Left lobe of liver (tissue), 2 donors: Measurements from ENCODE around the gene ALKAL2. TPM values are rescaled to one million over a fixed set of nuclear protein-coding genes. Genes with fewer than 3 reads are reported as not detected.

ENCODE experiments used
- ATAC-seq: fragments of 200-7000 bp; cut with Tn5 transposase; one replicate; pipeline ENCODE4 v1.9.1; 2020; ENCODE audit warnings: mild to moderate bottlenecking, moderate library complexity
- DNase-seq: peaks from one replicate; pipeline ENCODE4 v3.0.0-alpha.2; 2020; ENCODE audit warnings: low spot score
- total RNA-seq: library from RNA; stranded (reverse); gene quantifications from one replicate; pipeline ENCODE4 v1.2.1, GENCODE V29; 2021
- donor health status: DM: no; HTN: no; CAD: no; lungs with moderate emphysema.
- donor health status: DM: no; HTN: yes; CAD: no.

ALKAL2 gene
- total RNA-seq, 1 donor from 2014 or later, result 2.5 TPM

DNA sequence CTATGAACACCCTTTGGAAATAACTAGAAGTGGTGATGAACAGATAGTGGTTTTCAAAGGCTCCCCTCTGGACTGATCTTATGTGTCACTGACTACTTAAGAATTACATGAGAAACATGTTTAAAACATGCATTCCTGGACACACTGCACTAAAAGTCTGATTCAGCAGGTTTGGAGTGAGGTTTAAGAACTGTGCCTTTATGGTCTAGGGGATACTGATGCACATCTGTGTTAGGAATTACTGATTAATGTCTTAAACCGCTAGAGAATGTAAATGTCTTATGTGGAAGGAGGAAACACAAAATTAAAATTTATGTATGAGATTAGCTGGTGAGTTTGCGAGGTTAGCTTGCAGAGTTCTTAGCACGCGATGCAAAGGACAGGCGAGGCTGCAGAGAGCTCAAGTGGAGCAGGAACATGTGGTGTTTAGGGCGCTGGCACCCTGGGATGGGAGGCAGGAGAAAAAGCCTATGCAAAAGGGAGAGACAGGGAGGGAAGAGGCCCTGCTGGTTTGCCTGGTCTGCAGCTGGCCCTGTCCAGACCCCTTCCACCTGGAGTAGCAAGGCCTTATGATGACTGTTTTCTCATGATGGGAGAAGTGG is 35.8 kb downstream of the ALKAL2 start:
- ATAC-seq (no peak), DNase-seq (no peak)

DNA sequence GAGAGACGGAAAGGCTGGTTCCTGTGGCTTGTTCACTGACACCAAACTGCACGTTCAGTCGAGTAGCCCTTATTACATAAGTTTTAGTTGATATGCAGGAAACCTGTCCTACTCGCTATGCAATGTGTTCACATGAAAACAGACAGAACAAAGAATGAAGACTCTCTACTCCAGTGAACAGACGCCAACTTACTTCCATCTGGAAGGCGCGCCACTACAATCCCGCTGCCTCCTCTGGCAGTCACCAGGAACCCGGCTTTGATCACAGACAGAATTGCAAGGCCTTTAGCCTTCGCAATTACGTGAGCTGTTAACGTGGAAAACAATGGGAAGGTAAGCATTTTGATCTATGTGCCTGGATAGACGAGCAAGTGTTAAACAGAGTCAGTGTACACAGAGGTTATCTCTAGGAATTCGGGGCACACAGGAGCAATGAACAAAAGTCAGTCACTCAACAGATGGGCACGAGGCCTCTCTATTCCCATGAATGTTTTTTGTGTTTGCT is 38.3 kb downstream of the ALKAL2 start:
- no peak for DNase-seq
- no peak for ATAC-seq

DNA sequence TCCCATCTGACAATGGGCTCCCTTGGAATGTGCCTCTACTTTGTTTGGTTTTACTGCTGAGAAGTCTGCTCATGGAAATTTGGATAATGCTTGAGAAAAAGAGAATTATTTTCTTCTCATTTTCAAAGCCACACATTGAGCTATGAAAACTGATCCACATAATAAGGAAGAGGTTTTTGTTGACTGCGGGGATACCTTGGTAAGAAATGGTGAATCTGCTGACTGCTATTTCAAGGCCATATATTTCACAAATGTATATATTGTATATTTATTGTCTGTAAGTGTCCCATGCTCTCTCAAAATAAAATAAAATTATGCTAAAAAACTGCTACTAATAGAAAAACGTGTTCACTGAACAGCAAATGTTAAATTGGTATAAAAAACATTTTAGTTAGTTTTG is 39.2 kb downstream of the ALKAL2 start:
- DNase-seq (no peak), ATAC-seq (no peak)

DNA sequence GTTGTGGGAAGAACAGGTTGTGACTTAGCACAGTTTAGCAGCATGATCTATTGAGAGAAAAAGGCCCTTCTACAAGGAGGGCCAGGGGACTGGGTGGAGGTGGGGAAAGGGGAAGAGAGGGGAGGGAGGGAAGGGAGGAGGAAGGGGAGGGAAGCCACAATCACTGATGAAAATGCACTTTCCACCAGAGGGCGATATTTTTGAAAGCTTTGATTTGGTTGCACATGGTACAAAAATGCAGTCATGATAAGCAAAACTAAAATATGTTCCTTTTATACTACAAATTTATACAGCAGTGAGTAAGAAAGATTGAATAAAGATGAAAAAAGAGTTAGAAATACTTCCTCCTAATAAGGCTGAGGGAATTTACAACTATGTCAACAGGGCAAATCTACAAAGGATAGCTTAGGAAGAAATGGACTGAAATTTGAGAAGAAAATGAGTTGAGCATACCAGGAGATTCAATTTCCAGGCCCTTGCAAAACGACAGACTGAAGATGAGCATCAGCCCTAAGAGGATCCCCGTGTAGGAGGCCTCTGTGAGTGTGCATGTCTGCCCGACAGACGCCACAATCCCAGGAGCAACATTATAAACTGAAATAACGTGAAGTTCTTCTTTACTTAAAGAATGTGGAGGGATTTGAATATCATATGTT is 41.3 kb downstream of the ALKAL2 start:
- DNase-seq, result no peak
- peak; percentile 89 for ATAC-seq

DNA sequence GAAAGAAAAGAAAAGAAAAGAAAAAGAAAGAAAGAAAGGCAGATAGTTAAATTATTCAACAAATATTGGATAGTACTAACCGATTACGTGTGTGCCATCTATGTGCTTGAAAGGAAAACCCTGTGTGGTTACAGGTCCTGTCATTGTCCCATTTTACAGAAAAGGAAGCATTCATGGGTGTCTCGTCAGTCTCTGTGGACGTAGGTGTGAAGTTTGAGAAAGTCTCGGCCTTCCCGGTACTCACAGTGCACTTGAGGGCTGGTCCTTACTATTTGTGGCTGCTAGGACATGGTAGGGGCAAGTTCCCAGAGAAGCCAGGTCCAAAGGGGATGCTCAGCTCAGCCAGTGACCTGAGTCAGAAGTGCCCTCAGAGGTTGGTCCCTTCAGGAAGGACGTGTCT is 43.3 kb downstream of the ALKAL2 start:
- DNase-seq (no peak), ATAC-seq (no peak)

DNA sequence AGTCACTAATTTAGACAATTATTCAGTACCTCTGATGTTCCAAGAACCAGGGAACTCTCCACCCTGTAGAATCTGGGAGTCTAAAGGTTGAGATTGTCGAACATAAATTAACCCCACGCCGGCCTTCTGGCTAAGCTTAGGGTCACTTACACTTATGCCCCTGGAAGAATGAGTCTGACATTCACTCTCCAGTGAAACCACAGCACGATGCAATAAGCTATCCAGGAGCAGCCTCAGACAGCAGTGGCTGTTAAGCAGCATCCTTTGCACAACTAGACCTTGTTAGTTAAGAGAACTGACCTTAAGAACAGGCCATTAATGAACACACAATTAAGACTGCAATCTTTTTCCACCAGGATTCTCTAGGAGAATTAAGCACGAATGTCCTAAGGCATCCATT is 49.0 kb downstream of the ALKAL2 start:
- DNase-seq, result no peak
- ATAC-seq, result no peak

DNA sequence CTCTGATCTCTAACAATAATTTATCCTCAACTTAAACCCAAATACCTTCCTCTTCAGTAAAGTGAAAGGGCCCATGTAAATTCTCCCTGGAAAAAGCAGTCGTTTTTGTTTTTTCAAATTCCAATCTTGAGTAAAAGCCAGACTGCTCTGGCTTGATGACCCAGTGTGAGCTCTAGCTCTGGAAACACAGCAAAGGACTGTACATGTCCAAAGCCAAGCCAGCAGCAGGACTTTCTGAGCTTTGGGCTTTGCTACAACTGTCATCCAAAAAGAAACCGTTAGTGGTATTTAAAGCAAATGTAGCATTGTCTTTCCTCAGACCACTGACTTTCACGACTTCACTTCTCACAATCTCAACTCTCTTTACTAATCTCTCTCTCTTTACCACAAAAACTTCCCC is 49.5 kb downstream of the ALKAL2 start:
- ATAC-seq (no peak), DNase-seq (no peak)

DNA sequence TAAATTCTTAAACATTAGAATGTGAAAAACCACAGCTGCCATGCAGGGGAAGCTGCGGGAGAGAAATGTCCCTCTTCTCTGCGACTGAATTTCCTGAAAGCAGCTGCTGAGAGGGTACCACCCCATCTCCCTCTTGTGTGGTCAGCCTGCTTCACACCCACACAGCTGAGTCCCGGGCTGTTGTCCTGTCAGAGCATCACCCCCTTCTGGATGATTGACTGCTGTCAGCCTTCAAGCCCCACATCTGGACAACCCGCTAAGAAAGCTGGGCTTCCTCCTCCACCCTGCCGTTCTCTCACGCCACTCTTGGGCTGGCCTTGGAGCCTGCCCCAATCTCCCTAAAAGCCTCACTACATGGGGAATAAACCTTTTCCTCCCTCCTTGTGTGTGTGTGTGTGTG is 50.0 kb downstream of the ALKAL2 start:
- DNase-seq, result no peak
- ATAC-seq, result no peak

DNA sequence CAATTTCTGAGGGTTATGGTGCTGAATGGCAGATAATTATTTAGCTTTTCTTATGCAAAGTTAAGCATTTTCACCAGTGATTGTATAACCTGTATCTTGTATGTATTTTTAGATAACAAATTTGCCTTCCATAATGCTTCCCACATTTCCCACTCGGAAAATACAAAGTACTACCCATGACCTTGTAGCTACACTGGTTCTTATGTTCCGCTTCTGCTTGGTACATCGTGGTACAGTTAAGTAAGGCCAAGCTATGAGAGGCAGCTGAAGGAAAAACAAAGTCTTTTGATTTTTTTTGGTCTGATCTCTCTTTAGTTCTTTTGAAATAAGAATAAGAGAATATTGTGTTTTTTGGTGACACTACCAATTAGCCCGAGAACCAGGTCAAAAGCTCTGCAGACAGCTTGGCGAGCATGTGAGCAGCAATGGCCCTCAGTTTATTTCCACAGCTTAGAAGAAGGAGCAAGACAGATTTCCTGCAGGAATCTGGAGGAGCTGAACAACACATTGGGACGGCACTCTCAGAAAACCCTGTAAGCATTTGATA is 50.8 kb downstream of the ALKAL2 start:
- ATAC-seq (no peak), DNase-seq (no peak)

DNA sequence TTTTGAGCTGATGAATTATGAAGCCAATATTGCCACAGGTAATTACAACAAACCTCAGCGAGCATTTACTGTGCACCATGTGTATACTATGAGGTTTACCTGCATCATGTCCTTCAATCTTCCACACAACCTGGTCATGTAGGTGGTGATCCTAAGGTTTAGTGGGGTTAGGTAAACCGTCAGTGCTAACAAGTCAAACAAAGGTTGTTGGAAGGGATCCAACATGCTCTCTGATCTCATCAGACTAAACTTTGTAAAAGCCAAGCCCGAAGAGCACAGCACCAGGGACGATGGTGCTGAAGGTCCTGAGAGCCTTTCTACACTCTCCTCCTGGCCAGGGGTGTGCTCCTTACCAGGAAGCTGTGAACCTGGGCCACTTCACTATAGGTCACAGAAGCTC is 53.5 kb downstream of the ALKAL2 start:
- DNase-seq (no peak), ATAC-seq (peak; percentile 80)

DNA sequence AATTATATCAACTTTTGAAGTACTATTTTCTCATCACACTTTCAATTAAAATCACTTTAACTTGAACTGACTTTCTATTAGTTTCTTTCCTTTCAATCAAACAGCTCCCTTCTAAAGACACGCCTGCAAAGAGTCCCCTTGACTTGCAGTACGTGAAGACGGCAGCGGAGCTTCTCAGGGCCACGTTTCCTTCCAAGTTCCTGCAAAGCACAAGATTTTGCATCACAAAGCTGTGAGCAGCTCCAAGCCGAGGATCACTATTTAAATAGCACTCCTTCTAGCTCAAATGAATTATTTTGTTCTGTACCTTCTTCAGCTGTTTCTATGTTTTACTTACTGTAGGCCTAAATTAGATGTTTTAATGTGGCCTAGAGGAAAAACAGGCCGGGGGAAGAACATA is 54.9 kb downstream of the ALKAL2 start:
- ATAC-seq (no peak), DNase-seq (no peak)

DNA sequence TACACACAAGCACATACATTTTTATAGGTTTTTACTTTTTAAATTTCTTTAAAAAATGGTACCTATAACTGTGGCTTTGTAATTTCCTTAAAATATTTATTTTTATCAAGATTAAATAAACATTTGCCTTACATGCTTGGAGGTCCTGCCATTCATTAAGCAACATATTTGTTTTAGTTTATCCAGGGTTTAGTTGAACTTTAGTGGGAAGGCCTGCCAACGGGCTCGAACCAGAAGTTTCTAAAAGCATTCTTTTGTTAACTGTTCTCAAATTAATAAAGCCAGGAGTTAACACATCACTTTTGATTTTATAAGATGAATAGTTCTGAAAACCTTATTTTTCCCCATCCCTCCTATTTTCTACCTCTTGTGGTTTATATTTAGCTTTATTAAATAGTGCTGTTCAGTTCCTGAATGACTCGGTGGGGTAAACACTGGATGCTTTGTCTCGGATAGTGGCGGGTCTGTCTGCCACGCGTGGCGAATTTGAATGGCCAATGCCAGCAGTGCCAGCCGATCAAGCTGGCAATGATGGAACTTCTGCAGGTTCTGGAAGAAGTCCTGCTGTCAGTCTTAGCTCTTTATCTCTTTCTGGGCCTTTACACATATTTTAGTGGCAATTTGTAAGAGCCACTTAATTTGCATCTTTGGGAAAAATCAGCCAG is 56.2 kb downstream of the ALKAL2 start:
- DNase-seq, result peak; percentile 57
- peak; percentile 84 for ATAC-seq

Other genes starting within 250 kb of the ALKAL2 start
- 6.7 TPM for gene FAM110C, start 241.6 kb downstream of the ALKAL2 start, total RNA-seq
- 7.3 TPM for gene SH3YL1, start 24.1 kb downstream of the ALKAL2 start, total RNA-seq
- 58.7 TPM for gene ACP1, start 23.1 kb downstream of the ALKAL2 start, total RNA-seq